Measurements from ENCODE around the gene ITSN1.

- TF ChIP-seq CTCF (IDR thresholded peaks at IDR 0.05; ENCODE audit: low read depth, low read length, missing input control) (no peak), SP1 (IDR thresholded peaks at IDR 0.05) (no peak), ZBTB33 (IDR thresholded peaks at IDR 0.05) (no peak), YY1 (IDR thresholded peaks at IDR 0.05) (no peak), ATF3 (IDR thresholded peaks at IDR 0.05) (no peak), JUND (IDR thresholded peaks at IDR 0.05) (no peak), MAX (IDR thresholded peaks at IDR 0.05) (no peak), GABPA (IDR thresholded peaks at IDR 0.05 in 1 of 2, conservative IDR thresholded peaks at IDR 0.05 in 1 of 2) (no peak)
Observed at GRCh38 chr21:33820230-33820770, 178.0 kb downstream of the ITSN1 start.

Measured in liver (tissue), 3 donors.